Fibroblast of villous mesenchyme (primary cell): ENCODE data around the gene GATM. TPM values are rescaled to one million over a fixed set of nuclear protein-coding genes. Genes with fewer than 3 reads are reported as not detected.

Experiments
- DNase-seq: peaks from one replicate; pipeline ENCODE4 v3.0.0-alpha.2; 2010; ENCODE audit warnings: low read depth
- H3K4me3 ChIP-seq: 2 replicates; pipeline ENCODE4 v1.5.1; 2011; ENCODE audit warnings: low read depth, mild to moderate bottlenecking, low read length
- CTCF ChIP-seq: IDR thresholded peaks from 2 replicates; pipeline ENCODE4 v1.5.1; 2012; ENCODE audit warnings: low read depth, mild to moderate bottlenecking, low read length; ENCODE audit not compliant: insufficient read depth
- total RNA-seq: library from RNA; depleted of rRNA; stranded (reverse); fragments of >200 nt; gene quantifications from 2 replicates; pipeline ENCODE4 v1.2.3, GENCODE V29; 2012

Gene GATM
- total RNA-seq, 1 donor, result under 0.01 TPM

GRCh38 chr15:45409596-45409995 is 31.3 kb upstream of the GATM start:
- no peak overlapping the region for H3K4me3 ChIP-seq
- DNase-seq, result no peak
- no peak for TF ChIP-seq CTCF

- DNase-seq, result no peak
- TF ChIP-seq CTCF, result no peak
- no peak overlapping the region for H3K4me3 ChIP-seq
Observed at GRCh38 chr15:45407786-45408185, 29.4 kb upstream of the GATM start.

- TF ChIP-seq CTCF, result no peak
- DNase-seq, result peak; percentile 38
Observed at GRCh38 chr15:45402955-45403877, 24.9 kb upstream of the GATM start.

GRCh38 chr15:45402162-45402954 is 24.0 kb upstream of the GATM start:
- DNase-seq, result peak; percentile 99
- no peak for TF ChIP-seq CTCF
- H3K4me3 ChIP-seq, result peak overlapping the region; percentile 74

More at GRCh38 chr15:45402955-45403877, 24.9 kb upstream of the GATM start:
- peak overlapping the region; percentile 74 for H3K4me3 ChIP-seq

GRCh38 chr15:45401665-45402161 is 23.4 kb upstream of the GATM start:
- no peak for TF ChIP-seq CTCF
- no peak for DNase-seq
- H3K4me3 ChIP-seq, result peak overlapping the region; percentile 74

- no peak overlapping the region for H3K4me3 ChIP-seq
- peak; percentile 67 for DNase-seq
- TF ChIP-seq CTCF, result peak; percentile 67
Observed at GRCh38 chr15:45399381-45400212, 21.3 kb upstream of the GATM start.
